Left lung (tissue), 10 donors: ENCODE data around the gene TMOD3. TPM values are rescaled to one million over a fixed set of nuclear protein-coding genes. Genes with fewer than 3 reads are reported as not detected.

ENCODE experiments used
- ATAC-seq: fragments of 200-7000 bp; cut with Tn5 transposase; one replicate; pipeline ENCODE4 v1.9.1; 2020; ENCODE audit warnings: moderate library complexity
- DNase-seq, 4 donors: peaks; one replicate each; pipeline ENCODE4 v3.0.0-alpha.2; 2013 to 2020
- H3K27ac ChIP-seq, 2 donors: fragments of 200-600 bp; sonication (generic) in 1 of 2; one replicate each; pipeline versions ENCODE4 v1.5.0 to v1.8.0; 2020 to 2021
- H3K27me3 ChIP-seq, 2 donors: fragments of 200-600 bp; sonication (generic) in 1 of 2; one replicate each; pipeline versions ENCODE4 v1.5.0 to v1.8.0; 2020 to 2021
- H3K36me3 ChIP-seq, 2 donors: fragments of 200-600 bp; sonication (generic) in 1 of 2; one replicate each; pipeline versions ENCODE4 v1.5.0 to v1.8.0; 2020 to 2021
- H3K4me1 ChIP-seq, 2 donors: fragments of 200-600 bp; one replicate each; pipeline ENCODE4 v1.8.0; 2021
- H3K4me3 ChIP-seq, 2 donors: fragments of 200-600 bp; sonication (generic) in 1 of 2; one replicate each; pipeline versions ENCODE4 v1.5.0 to v1.8.0; 2020 to 2021; ENCODE audit warnings: mild to moderate bottlenecking in 1 of 2
- H3K9me3 ChIP-seq, 2 donors: fragments of 200-600 bp; sonication (generic) in 1 of 2; one replicate each; pipeline versions ENCODE4 v1.5.0 to v1.8.0; 2020 to 2021
- intact Hi-C, 2 donors: fragments of 100-400 bp; cut with DNase I; formaldehyde crosslinking; loops; one replicate each; pipeline versions ENCODE4 v1.11.2 to v1.14.2; 2022
- polyA plus RNA-seq, 6 donors: library from polyadenylated mRNA; unstranded; fragments of 120-200 nt; gene quantifications; one replicate each; pipeline ENCODE4 v1.2.1, GENCODE V29; 2013; ENCODE audit not compliant: insufficient read length in 6 of 6
- total RNA-seq, 2 donors: library from RNA; stranded (reverse); fragmentation: NEBNext Ultra II Directional; extraction: Animal tissue kit (Norgen Biotek cat#: 25700); gene quantifications; one replicate each; pipeline ENCODE4 v1.2.1, GENCODE V29; 2021
- TF ChIP-seq, protein P1 (sequence below), 2 donors: fragments of 200-600 bp; sonication (generic) in 1 of 2; IDR thresholded peaks; one replicate each; pipeline versions ENCODE4 v1.5.0 to v1.8.0; 2021; ENCODE audit warnings: antibody characterized with exemption in 2 of 2
- donor health status: DM: no; HTN: yes; CAD: no.
- donor health status: DM: no; HTN: no; CAD: no.

Gene TMOD3
- total and polyA plus RNA-seq, 8 donors, result 68.2 to 90.8 (median 74.4) TPM

GRCh38 chr15:51799282-51800252 lies 29.9 kb upstream of the TMOD3 start:
- H3K36me3 ChIP-seq, result no peaks in the 10 kb centered on the region
- TF ChIP-seq, protein P1, sequence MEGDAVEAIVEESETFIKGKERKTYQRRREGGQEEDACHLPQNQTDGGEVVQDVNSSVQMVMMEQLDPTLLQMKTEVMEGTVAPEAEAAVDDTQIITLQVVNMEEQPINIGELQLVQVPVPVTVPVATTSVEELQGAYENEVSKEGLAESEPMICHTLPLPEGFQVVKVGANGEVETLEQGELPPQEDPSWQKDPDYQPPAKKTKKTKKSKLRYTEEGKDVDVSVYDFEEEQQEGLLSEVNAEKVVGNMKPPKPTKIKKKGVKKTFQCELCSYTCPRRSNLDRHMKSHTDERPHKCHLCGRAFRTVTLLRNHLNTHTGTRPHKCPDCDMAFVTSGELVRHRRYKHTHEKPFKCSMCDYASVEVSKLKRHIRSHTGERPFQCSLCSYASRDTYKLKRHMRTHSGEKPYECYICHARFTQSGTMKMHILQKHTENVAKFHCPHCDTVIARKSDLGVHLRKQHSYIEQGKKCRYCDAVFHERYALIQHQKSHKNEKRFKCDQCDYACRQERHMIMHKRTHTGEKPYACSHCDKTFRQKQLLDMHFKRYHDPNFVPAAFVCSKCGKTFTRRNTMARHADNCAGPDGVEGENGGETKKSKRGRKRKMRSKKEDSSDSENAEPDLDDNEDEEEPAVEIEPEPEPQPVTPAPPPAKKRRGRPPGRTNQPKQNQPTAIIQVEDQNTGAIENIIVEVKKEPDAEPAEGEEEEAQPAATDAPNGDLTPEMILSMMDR (IDR thresholded peaks at IDR 0.05), result no peak
- no peaks in the 10 kb centered on the region for H3K9me3 ChIP-seq
- ATAC-seq, result peak; percentile 75
- no peak overlapping the region for H3K4me3 ChIP-seq
- intact Hi-C loops, result no loop called here
- H3K4me1 ChIP-seq, result peaks cover 0 to 7% of the 10 kb centered on the region in 2 donors
- H3K27ac ChIP-seq, result peak overlapping the region; percentile 9 to 28
- no peaks in the 10 kb centered on the region for H3K27me3 ChIP-seq
- no peak for DNase-seq

DNA sequence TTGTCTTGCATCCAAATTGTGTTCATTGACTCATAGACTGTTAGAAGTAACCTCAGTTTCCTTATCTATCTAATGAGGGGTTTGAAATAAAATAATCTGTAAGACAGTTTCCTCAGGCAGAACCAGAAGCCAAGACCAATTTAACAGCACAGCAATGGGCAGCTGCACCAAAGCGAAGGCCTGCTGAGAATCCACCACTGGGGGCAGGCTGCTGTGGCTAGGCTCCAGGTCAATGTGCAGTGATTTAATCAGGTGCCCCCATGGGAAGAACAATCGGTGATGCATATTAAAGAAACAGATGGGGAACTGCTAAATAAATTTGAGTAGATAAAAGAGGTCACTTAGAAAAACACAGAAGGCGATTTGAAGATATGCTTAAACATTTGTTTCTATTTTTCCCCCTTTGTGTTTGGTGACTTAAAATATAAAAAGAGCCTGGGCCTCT lies 28.0 kb upstream of the TMOD3 start:
- Histone ChIP-seq H3K4me3 (no peak overlapping the region), H3K9me3 (no peaks in the 10 kb centered on the region), H3K27me3 (no peaks in the 10 kb centered on the region), H3K27ac (no peak overlapping the region), H3K4me1 (peaks cover 0 to 7% of the 10 kb centered on the region in 2 donors), H3K36me3 (peaks cover 0 to 4% of the 10 kb centered on the region in 2 donors)
- intact Hi-C loops, result no loop called here
- peak in 2 of 4 donors; percentile 36 to 59 for DNase-seq
- TF ChIP-seq, protein P1 (IDR thresholded peaks at IDR 0.05), result peak; percentile 35 to 37
- ATAC-seq, result peak; percentile 24

DNA sequence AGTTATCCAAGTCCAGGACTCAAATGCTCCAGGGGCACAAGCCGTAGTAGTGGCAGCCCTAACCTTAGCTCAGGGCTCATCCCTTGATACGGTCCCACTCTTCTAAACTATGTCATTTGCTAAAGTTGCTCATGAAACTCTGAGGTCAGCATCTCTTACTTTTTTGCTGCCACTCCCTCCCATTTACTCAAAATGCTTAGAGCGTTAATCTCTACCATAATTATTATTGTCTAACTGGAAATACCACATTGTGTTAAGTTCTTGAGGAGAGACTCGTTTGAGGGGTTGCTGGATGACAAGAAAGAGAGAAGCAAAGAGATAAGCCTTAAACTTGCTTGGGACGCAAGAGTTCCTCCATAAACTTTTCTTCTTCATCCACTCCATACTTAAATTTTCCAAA lies 26.9 kb upstream of the TMOD3 start:
- Histone ChIP-seq H3K27ac (no peak overlapping the region), H3K4me3 (no peak overlapping the region), H3K36me3 (peaks cover 0 to 6% of the 10 kb centered on the region in 2 donors), H3K9me3 (no peaks in the 10 kb centered on the region), H3K4me1 (peaks cover 0 to 7% of the 10 kb centered on the region in 2 donors), H3K27me3 (no peaks in the 10 kb centered on the region)
- ATAC-seq (no peak), DNase-seq (no peak)
- TF ChIP-seq, protein P1 (IDR thresholded peaks at IDR 0.05), result no peak
- intact Hi-C loops, result no loop called here

GRCh38 chr15:51803965-51804364 lies 25.5 kb upstream of the TMOD3 start:
- no peak overlapping the region for H3K27ac ChIP-seq
- H3K9me3 ChIP-seq, result no peaks in the 10 kb centered on the region
- H3K27me3 ChIP-seq, result no peaks in the 10 kb centered on the region
- no peak for ATAC-seq
- peaks cover 0 to 6% of the 10 kb centered on the region in 2 donors for H3K4me1 ChIP-seq
- intact Hi-C loops, result no loop called here
- TF ChIP-seq, protein P1 (IDR thresholded peaks at IDR 0.05), result no peak
- H3K4me3 ChIP-seq, result no peak overlapping the region
- H3K36me3 ChIP-seq, result peaks cover 0 to 6% of the 10 kb centered on the region in 2 donors
- DNase-seq, result no peak

- no peaks in the 10 kb centered on the region for H3K4me1 ChIP-seq
- H3K27me3 ChIP-seq, result no peaks in the 10 kb centered on the region
- H3K36me3 ChIP-seq, result peaks cover 0 to 8% of the 10 kb centered on the region in 2 donors
- intact Hi-C loops, result no loop called here
- no peak overlapping the region for H3K27ac ChIP-seq
- DNase-seq (no peak), ATAC-seq (no peak)
- no peaks in the 10 kb centered on the region for H3K9me3 ChIP-seq
- TF ChIP-seq, protein P1 (IDR thresholded peaks at IDR 0.05), result no peak
- no peak overlapping the region for H3K4me3 ChIP-seq
Measured at GRCh38 chr15:51806123-51806522, 23.3 kb upstream of the TMOD3 start.
